ENCODE data around the gene ACSF2.

Gene ACSF2, protein sequence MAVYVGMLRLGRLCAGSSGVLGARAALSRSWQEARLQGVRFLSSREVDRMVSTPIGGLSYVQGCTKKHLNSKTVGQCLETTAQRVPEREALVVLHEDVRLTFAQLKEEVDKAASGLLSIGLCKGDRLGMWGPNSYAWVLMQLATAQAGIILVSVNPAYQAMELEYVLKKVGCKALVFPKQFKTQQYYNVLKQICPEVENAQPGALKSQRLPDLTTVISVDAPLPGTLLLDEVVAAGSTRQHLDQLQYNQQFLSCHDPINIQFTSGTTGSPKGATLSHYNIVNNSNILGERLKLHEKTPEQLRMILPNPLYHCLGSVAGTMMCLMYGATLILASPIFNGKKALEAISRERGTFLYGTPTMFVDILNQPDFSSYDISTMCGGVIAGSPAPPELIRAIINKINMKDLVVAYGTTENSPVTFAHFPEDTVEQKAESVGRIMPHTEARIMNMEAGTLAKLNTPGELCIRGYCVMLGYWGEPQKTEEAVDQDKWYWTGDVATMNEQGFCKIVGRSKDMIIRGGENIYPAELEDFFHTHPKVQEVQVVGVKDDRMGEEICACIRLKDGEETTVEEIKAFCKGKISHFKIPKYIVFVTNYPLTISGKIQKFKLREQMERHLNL

DNA sequence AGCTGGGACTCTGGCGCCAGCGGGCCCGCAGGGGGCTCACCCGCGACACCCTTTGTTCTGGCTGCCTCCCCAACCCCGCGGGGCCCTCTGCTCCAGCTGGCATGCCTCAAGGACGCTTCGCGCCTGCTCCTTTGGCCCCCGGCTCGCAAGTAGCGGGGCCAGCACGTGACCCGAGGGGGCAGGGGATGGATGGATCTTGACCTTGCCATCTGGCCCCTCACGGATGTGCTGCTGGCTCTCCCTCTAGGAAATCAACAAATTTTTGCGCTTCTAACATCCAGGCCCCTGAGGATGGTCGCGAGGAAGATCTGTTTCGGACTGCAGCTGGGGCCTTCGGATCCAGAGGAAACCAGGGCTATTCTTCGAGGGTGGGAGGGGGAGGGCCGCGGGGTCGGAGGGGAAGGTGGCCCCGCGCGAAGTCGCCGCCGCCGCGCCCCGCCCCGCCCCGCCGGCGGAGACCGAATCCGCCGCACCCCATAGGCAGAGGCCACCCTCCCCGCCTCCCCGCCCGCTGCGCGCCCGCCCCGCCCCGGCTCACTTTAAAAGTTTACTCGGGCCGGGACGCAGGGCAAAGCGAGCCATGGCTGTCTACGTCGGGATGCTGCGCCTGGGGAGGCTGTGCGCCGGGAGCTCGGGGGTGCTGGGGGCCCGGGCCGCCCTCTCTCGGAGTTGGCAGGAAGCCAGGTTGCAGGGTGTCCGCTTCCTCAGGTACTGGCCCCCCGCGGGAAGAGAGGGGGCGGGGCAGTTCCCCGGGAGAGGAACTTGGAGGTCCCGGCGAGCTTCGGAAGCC lies at the start of gene ACSF2:
Gene ACSF2, plus strand, starts transcription at position 537 of the 790 bp plus-strand sequence. Its CDS starts 44 bp downstream, at position 581.
- TF ChIP-seq GATA2 (IDR thresholded peaks at IDR 0.05; ENCODE audit: low read depth, low read length) (no peak), GATA3 (IDR thresholded peaks at IDR 0.05; ENCODE audit: low read depth, low read length) (no peak)

DNA sequence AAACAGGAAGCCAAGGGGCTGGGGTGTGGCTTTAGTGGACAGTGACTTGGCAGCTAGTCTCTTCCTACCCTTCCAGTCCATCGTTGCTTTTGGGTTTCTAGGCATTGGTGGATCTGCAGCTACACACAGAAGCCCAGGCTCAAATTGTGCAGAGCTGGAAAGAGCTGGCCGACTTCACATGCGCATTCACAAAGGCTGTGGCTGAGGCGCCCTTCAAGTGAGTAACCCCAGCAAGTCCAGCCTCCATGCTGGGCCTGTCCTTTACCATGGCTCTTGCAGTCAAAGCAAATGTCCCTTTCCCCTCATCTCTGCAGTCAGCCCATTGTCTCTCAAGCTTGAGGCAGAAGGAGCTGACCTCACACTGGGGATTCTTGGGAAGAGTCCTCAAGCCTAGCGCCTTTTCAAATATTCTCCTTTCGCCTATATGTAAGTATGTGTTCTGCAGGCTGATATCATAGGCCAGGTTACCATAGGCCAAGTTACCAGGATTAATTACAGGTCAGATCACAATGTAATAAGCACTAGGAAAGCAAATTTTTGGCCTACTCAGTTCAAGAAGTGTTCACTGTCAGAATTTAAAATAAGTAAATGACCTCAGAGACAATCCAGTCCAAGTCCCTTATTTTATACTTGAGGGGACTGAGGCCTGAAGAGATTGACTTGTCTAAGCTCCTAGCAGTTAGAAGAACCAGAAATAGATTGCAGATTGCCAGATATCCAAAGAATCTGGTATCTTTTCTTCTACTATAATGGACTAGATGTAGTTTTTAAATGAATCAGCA lies 46.5 kb upstream of the ACSF2 start:
- TF ChIP-seq GATA2 (IDR thresholded peaks at IDR 0.05; ENCODE audit: low read depth, low read length), result no peak
- TF ChIP-seq GATA3 (IDR thresholded peaks at IDR 0.05; ENCODE audit: low read depth, low read length), result no peak

DNA sequence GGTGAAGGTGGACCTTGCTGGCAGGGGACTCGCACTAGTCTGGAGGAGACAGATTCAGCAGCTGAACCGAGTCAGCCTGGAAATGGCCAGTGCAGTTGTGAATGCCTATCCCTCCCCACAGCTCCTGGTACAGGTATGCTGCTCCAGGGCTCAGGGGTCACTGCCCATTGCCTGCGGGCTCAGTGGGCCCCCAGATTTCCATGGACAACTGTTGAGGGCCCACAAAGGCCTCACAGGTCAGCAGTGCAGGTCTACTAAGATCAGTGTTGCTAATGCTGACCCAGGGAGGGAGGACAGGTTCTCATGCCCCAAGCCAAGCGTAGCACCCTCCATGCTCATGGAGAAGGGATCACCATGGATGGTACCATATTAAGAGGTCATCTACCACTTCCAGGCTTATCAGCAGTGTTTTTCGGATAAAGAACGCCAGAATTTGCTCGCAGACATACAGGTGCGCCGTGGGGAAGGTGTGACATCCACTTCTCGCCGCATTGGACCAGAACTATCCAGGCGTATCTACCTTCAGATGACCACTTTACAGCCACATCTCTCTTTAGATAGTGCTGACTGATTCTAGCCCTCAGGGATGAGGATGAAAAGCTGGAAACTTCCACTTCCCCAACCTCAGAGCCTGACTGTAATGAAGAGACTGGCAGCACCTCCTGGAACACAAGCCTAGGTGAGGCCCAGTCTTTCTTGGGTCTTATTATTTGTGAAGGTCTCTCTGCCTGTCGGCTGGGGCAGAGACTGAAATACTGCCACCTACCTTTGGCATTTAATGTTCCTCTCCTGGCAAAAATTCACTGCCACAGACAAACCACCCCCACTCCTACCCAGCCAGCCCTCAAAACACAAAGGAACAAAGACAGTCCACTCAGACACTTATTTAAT lies 45.4 kb upstream of the ACSF2 start:
- no peak for TF ChIP-seq GATA3 (IDR thresholded peaks at IDR 0.05; ENCODE audit: low read depth, low read length)
- no peak for TF ChIP-seq GATA2 (IDR thresholded peaks at IDR 0.05; ENCODE audit: low read depth, low read length)

DNA sequence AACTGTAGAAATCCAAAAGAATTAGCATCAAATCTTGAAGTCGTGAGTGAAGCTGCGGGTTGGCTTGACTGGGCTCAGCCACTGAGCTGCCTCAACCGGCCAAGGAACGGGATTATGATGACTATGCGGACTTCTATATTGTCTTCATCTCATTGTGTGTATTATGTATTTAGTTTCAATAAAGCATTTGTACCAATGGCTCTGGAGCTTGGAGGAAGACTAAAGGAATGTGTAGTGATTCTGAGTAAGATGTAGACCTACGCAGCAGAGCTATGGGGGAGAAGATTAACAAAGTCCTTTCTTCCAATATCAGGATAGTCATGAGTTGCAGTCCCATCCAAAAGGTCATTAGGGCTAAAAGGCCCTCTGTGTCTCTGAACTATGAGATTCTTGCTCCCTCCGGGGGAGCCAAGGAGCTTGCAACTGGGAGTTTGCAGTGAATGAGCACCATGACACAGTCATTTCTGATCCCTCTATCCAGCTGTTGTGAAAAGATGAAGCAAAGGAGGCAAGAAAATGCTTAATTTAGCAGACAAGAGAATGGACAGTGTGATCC lies 44.7 kb upstream of the ACSF2 start:
- TF ChIP-seq GATA3 (IDR thresholded peaks at IDR 0.05; ENCODE audit: low read depth, low read length) (no peak), GATA2 (IDR thresholded peaks at IDR 0.05; ENCODE audit: low read depth, low read length) (no peak)

DNA sequence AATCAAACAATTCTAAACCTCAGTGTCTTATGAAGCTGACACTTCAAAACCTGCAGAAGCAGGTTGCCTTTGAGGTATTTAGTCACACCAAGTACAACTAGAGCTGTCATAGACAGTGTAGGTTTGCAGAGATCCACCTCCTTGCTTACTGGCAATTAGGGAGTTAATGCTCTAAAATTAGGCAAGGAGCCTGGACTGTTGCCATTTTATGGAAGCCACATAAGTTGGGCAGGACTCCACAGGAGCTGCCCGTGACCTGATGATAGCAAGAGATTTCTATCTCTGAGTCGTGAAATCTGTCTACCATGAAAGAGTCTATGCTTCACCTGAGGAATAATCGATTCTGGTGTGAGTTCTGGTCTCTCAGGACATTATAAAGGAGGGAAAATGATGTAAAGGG lies 44.1 kb upstream of the ACSF2 start:
- TF ChIP-seq GATA3 (IDR thresholded peaks at IDR 0.05; ENCODE audit: low read depth, low read length) (no peak), GATA2 (IDR thresholded peaks at IDR 0.05; ENCODE audit: low read depth, low read length) (no peak)

DNA sequence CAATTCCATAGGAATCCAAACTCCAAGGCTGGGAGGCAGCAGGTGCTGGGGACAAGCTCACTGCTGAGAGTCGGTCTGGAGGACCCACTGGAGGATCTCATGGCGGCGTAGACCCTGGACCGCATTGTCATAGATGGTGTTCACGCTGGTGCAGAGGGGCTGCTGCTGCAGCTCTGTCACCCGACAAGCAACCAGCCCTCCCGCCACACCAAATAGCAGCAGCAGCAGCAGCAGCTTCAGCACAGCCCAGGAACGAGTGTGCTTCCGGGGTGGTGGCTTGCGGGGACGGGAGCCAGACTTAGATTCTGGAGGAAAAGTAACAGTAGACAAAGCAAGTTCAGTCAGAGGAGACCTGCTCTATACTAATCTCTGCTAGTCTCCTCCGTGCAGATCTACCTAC lies 43.1 kb upstream of the ACSF2 start:
- no peak for TF ChIP-seq GATA2 (IDR thresholded peaks at IDR 0.05; ENCODE audit: low read depth, low read length)
- TF ChIP-seq GATA3 (IDR thresholded peaks at IDR 0.05; ENCODE audit: low read depth, low read length), result no peak

DNA sequence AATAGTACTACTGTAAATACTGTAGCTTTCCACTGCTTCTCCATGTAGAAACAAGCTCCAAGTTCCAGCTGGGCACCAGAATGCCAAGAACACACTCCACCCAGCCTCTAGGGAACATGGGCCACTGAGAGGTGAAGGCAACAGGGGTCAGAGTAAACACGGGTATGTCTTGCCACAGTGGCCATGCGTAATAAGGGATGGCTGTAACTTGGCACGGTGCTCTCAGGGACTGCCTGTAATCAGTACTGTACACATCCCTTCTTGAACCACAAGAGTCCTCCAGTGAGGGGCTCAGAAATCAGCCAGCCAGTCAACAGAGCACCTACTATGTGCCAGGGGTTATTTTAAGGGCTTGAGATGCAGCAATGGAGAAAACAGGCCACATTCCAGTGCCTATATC lies 39.5 kb upstream of the ACSF2 start:
- TF ChIP-seq GATA3 (IDR thresholded peaks at IDR 0.05; ENCODE audit: low read depth, low read length) (no peak), GATA2 (IDR thresholded peaks at IDR 0.05; ENCODE audit: low read depth, low read length) (no peak)

DNA sequence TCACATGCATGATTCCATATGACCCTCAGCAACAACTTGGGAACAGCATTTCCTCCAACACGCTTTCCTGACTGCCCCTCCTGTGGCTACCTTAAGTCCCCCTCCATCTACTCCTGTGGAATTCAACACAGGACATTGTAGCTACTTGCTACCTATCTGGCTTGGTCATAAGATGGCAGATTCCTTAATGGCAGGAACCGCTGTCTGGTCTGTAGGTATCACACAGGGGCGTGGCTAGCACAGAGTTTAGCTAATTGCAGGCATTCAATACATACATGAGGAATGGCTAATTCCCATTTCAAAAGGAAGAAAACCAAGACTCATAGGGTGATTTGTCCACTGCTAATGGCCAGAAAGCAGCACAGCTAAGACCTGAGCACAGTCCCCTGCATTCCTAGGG lies 37.3 kb upstream of the ACSF2 start:
- TF ChIP-seq GATA2 (IDR thresholded peaks at IDR 0.05; ENCODE audit: low read depth, low read length) (no peak), GATA3 (IDR thresholded peaks at IDR 0.05; ENCODE audit: low read depth, low read length) (no peak)

DNA sequence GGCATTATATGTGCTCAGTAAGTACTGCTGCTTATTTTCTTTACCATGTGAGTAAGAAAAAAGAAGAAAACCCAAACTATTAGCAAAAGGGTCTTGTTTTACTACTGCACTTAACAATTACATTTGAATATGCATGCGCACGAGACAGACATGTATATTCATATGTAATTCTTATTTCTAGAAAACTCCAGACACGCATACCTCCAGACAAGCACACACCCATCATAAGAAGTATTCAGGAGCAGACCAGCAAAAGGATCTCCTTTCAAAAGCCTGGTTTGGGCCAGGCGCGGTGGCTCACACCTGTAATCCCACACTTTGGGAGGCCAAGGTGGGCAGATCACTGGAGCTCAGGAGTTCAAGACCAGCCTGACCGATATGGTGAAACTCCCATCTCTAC lies 36.5 kb upstream of the ACSF2 start:
- TF ChIP-seq GATA3 (IDR thresholded peaks at IDR 0.05; ENCODE audit: low read depth, low read length) (no peak), GATA2 (IDR thresholded peaks at IDR 0.05; ENCODE audit: low read depth, low read length) (no peak)

DNA sequence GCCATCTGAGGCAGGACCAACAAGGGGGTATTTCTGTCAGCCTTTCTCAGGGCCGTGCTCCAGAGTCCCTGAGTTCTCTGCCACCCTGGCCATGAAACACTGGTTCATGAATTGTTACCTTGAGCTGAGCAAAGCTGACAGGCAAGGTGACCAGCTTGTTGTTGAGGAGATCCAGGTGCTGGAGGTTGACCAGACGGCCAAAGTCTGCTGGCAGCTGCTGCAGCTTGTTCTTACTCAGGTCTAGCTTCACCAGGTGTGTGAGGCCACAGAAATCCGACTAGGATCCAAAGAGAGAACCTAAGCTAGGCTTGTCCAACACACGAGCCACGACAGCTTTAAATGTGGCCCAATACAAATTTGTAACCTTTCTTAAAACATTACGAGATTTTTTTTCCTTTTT lies 33.4 kb upstream of the ACSF2 start:
- TF ChIP-seq GATA2 (IDR thresholded peaks at IDR 0.05; ENCODE audit: low read depth, low read length) (no peak), GATA3 (IDR thresholded peaks at IDR 0.05; ENCODE audit: low read depth, low read length) (no peak)

DNA sequence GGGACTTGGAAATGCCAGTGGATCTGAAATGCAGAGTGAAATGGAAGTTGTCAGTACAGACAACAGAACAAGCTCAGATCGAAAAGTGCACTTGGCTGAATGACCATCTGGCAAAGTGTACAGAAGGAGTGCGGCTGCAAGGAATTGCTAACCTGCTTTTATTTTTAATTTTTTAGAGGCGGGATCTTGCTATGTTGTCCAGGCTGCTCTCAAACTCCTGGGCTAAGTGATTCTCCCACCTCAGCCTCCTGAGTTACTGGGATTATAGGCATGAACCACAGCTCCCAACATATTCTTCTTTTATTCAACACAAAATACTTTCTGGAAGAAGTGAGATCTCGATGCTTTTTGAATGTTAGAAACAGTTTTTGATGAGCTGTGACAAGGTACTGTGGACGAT lies 32.3 kb upstream of the ACSF2 start:
- TF ChIP-seq GATA3 (IDR thresholded peaks at IDR 0.05; ENCODE audit: low read depth, low read length) (no peak), GATA2 (IDR thresholded peaks at IDR 0.05; ENCODE audit: low read depth, low read length) (no peak)

DNA sequence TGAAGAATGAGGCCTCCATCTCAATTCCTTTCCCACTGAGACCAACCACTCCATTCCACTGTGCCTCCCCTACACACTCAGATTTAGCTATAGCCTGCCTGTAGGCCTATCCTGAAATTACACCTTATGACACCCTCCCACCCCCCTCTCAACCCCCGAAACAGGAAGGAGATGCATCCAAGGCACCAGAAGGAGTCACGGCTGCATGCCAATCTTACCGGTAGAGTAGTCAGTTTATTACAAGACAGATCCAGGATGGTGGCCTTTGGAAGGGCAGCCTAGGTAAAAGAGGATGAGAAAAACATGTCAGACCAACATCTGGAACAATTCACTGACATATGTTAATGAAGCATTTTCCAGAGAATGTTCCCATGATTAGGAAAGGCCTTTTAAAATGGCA lies 31.3 kb upstream of the ACSF2 start:
- TF ChIP-seq GATA3 (IDR thresholded peaks at IDR 0.05; ENCODE audit: low read depth, low read length) (no peak), GATA2 (IDR thresholded peaks at IDR 0.05; ENCODE audit: low read depth, low read length) (no peak)
